HEK293 (cell line): Measurements from ENCODE around the gene CARD6.

Source experiments
- GLI2 ChIP-seq: fragments of 450-650 bp; formaldehyde crosslinking; IDR thresholded peaks from 2 replicates; pipeline ENCODE4; 2017; ENCODE audit warnings: missing biosample characterization, missing genetic modification characterization, low read depth, borderline replicate concordance
- REST ChIP-seq: fragments of 450-650 bp; formaldehyde crosslinking; IDR thresholded peaks from 2 replicates; pipeline ENCODE4 v1.5.1; 2016; ENCODE audit warnings: missing biosample characterization, missing genetic modification characterization
- SETDB1 ChIP-seq: IDR thresholded peaks from one replicate; pipeline ENCODE4 v1.6.1; 2017; ENCODE audit warnings: mild to moderate bottlenecking, low read length, moderate library complexity, mixed read lengths; ENCODE audit not compliant: insufficient read length
- ZBTB21 ChIP-seq: fragments of 450-650 bp; formaldehyde crosslinking; IDR thresholded peaks from 2 replicates; pipeline ENCODE4 v1.5.1; 2017; ENCODE audit warnings: missing biosample characterization, missing genetic modification characterization
- ZNF585B ChIP-seq: fragments of 450-650 bp; formaldehyde crosslinking; IDR thresholded peaks from 2 replicates; pipeline ENCODE4 v1.5.1; 2016; ENCODE audit warnings: missing biosample characterization, missing genetic modification characterization
- ZNF747 ChIP-seq: fragments of 450-650 bp; formaldehyde crosslinking; IDR thresholded peaks from 2 replicates; pipeline ENCODE4 v1.5.1; 2016; ENCODE audit warnings: missing biosample characterization, missing genetic modification characterization
- TF ChIP-seq, protein P1 (sequence below): IDR thresholded peaks from 2 replicates; pipeline ENCODE4 v1.6.1; 2011; ENCODE audit warnings: mild to moderate bottlenecking, low read depth, low read length, borderline replicate concordance
- TF ChIP-seq, protein P2 (sequence below): fragments of 450-650 bp; formaldehyde crosslinking; IDR thresholded peaks from 2 replicates; pipeline ENCODE4 v1.5.1; 2016; ENCODE audit warnings: missing biosample characterization, missing genetic modification characterization
- TF ChIP-seq, protein P3 (sequence below): fragments of 450-650 bp; formaldehyde crosslinking; IDR thresholded peaks from 2 replicates; pipeline ENCODE4 v1.5.1; 2016; ENCODE audit warnings: missing biosample characterization, missing genetic modification characterization, borderline replicate concordance

DNA sequence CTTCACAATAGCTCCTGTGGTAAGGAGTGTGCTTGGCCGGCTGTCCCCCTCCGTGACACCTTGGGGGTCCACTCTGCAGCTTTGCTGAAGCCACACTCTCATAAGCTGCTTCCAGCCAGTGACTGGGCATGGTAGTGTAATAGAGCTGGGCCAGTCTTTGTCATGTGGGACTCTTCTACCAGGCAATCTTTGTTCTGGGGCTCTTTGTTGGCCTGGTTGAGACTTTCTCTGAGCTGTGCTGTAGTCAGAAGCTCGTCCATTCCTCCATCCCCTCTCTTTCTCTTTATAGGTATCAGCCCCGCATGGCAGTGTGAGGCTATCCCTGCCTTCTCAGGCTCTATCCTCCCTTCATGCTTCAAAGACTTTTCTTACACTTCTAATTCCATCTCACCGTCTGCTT, 25.7 kb downstream of the CARD6 start:
- no peak for TF ChIP-seq ZBTB21 (tag by site-specific recombination)
- TF ChIP-seq, protein P1, sequence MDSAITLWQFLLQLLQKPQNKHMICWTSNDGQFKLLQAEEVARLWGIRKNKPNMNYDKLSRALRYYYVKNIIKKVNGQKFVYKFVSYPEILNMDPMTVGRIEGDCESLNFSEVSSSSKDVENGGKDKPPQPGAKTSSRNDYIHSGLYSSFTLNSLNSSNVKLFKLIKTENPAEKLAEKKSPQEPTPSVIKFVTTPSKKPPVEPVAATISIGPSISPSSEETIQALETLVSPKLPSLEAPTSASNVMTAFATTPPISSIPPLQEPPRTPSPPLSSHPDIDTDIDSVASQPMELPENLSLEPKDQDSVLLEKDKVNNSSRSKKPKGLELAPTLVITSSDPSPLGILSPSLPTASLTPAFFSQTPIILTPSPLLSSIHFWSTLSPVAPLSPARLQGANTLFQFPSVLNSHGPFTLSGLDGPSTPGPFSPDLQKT = no peak
- no peak for TF ChIP-seq GLI2 (tag by site-specific recombination)
- no peak for TF ChIP-seq ZNF747
- no peak for TF ChIP-seq ZNF585B (tag by site-specific recombination)
- TF ChIP-seq REST = no peak
- TF ChIP-seq, protein P2, sequence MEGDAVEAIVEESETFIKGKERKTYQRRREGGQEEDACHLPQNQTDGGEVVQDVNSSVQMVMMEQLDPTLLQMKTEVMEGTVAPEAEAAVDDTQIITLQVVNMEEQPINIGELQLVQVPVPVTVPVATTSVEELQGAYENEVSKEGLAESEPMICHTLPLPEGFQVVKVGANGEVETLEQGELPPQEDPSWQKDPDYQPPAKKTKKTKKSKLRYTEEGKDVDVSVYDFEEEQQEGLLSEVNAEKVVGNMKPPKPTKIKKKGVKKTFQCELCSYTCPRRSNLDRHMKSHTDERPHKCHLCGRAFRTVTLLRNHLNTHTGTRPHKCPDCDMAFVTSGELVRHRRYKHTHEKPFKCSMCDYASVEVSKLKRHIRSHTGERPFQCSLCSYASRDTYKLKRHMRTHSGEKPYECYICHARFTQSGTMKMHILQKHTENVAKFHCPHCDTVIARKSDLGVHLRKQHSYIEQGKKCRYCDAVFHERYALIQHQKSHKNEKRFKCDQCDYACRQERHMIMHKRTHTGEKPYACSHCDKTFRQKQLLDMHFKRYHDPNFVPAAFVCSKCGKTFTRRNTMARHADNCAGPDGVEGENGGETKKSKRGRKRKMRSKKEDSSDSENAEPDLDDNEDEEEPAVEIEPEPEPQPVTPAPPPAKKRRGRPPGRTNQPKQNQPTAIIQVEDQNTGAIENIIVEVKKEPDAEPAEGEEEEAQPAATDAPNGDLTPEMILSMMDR (tag by site-specific recombination) = no peak
- TF ChIP-seq SETDB1 = no peak
- TF ChIP-seq, protein P3, sequence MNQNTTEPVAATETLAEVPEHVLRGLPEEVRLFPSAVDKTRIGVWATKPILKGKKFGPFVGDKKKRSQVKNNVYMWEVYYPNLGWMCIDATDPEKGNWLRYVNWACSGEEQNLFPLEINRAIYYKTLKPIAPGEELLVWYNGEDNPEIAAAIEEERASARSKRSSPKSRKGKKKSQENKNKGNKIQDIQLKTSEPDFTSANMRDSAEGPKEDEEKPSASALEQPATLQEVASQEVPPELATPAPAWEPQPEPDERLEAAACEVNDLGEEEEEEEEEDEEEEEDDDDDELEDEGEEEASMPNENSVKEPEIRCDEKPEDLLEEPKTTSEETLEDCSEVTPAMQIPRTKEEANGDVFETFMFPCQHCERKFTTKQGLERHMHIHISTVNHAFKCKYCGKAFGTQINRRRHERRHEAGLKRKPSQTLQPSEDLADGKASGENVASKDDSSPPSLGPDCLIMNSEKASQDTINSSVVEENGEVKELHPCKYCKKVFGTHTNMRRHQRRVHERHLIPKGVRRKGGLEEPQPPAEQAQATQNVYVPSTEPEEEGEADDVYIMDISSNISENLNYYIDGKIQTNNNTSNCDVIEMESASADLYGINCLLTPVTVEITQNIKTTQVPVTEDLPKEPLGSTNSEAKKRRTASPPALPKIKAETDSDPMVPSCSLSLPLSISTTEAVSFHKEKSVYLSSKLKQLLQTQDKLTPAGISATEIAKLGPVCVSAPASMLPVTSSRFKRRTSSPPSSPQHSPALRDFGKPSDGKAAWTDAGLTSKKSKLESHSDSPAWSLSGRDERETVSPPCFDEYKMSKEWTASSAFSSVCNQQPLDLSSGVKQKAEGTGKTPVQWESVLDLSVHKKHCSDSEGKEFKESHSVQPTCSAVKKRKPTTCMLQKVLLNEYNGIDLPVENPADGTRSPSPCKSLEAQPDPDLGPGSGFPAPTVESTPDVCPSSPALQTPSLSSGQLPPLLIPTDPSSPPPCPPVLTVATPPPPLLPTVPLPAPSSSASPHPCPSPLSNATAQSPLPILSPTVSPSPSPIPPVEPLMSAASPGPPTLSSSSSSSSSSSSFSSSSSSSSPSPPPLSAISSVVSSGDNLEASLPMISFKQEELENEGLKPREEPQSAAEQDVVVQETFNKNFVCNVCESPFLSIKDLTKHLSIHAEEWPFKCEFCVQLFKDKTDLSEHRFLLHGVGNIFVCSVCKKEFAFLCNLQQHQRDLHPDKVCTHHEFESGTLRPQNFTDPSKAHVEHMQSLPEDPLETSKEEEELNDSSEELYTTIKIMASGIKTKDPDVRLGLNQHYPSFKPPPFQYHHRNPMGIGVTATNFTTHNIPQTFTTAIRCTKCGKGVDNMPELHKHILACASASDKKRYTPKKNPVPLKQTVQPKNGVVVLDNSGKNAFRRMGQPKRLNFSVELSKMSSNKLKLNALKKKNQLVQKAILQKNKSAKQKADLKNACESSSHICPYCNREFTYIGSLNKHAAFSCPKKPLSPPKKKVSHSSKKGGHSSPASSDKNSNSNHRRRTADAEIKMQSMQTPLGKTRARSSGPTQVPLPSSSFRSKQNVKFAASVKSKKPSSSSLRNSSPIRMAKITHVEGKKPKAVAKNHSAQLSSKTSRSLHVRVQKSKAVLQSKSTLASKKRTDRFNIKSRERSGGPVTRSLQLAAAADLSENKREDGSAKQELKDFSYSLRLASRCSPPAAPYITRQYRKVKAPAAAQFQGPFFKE (tag by site-specific recombination) = no peak
